ENCODE measurements around the gene CISD2.

DNA sequence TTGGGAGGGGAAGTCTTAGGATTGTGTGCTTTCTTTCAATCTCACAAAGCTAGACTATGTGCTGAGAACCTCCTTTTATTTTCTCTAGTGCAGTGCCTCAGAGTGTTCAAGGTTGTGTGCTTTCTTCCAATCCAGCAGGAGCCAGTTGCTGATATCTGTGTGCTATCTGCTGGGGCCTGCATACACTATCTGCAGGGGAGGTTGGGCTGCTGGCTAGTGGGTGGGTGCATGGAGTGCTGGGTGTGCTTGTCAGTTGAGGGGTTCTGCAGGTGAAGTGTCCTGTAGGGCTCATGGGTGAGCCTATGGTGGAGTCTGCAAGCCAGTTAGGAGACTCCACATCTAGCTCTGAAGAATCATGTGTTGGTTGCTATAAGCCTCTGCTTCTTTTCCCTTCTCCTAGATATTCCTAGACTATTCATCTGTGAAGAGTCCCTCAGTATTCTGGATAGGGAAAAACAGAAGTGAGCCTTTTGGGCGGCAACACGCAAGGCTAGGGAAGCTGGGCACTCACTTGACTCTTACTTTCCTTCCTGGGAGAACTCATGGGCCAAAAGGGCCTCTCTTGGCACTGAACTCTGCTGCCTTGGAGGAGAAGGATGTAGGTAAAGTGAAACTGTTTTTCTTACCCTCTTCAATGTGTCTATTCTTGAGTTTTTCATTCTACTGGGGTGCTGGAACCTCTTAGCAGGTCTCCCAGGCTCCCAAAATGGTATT is 8.0 kb upstream of the CISD2 start:
- TF ChIP-seq CTCF (IDR thresholded peaks at IDR 0.05; ENCODE audit: insufficient read depth, low read length, poor library complexity, severe bottlenecking) (no peak), EZH2phosphoT487 (conservative IDR thresholded peaks at IDR 0.05; ENCODE audit: low read length) (no peak)
